Endothelial cell of umbilical vein (primary cell): ENCODE data around the gene ARID1B. TPM values are rescaled to one million over a fixed set of nuclear protein-coding genes. Genes with fewer than 3 reads are reported as not detected.

Experiments used
- BruUV-seq: library from RNA; stranded (reverse); fragments of 400-500 nt; replicated peaks from 2 replicates; lab custom pipeline; 2021; lab: Mats Ljungman, UMichigan
- CTCF ChIA-PET: fragments of 300-600, 350-600 bp; sonication (Branson Sonifier 250); formaldehyde crosslinking; loops from one replicate; lab custom pipeline; 2021; ENCODE audit warnings: antibody characterized with exemption, inconsistent platforms; lab: Charles Lee
- POLR2A ChIA-PET: fragments of 300-600, 350-600 bp; sonication (Branson Sonifier 250); formaldehyde crosslinking; loops from one replicate; lab custom pipeline; 2021; ENCODE audit warnings: antibody characterized with exemption, inconsistent platforms; lab: Charles Lee
- DNase-seq: peaks from one replicate; pipeline ENCODE4 v3.0.0-alpha.2; 2011; ENCODE audit warnings: low read depth, low spot score
- FAIRE-seq: peaks from 2 replicates; lab custom pipeline; 2011; peaks lifted over from hg19 to GRCh38; lab: Jason Lieb, UNC
- H2AFZ ChIP-seq: 2 replicates; pipeline ENCODE4 v1.6.0; 2012; ENCODE audit warnings: low read depth, low read length, control low read depth, inconsistent platforms
- H3K27ac ChIP-seq: 2 replicates; pipeline ENCODE4 v1.5.1; 2011; ENCODE audit warnings: low read depth, mild to moderate bottlenecking, control low read depth, low read length, moderate library complexity; ENCODE audit not compliant: insufficient read depth
- H3K27me3 ChIP-seq, 2 experiments: 2 replicates each; pipeline versions ENCODE4 v1.6.0 to v1.6.1; 2011; ENCODE audit warnings: low read length in 2 of 2, mixed read lengths in 1 of 2; ENCODE audit not compliant: control insufficient read depth in 2 of 2, insufficient read depth in 2 of 2
- H3K36me3 ChIP-seq, 2 experiments: 2 replicates in 1 of 2; 3 replicates in 1 of 2; pipeline ENCODE4 v1.5.1; 2011; ENCODE audit warnings: low read length in 2 of 2, mild to moderate bottlenecking in 1 of 2, moderate library complexity in 1 of 2; ENCODE audit not compliant: control insufficient read depth in 2 of 2, insufficient read depth in 2 of 2; ENCODE audit errors: extremely low read depth in 1 of 2
- H3K4me1 ChIP-seq: 3 replicates; pipeline ENCODE4 v1.5.1; 2011; ENCODE audit warnings: mild to moderate bottlenecking, low read length; ENCODE audit not compliant: control insufficient read depth, insufficient read depth; ENCODE audit errors: extremely low read depth
- H3K4me2 ChIP-seq: 2 replicates; pipeline ENCODE4 v1.6.1; 2011; ENCODE audit warnings: low read length, control low read depth, mixed read lengths; ENCODE audit not compliant: insufficient read depth
- H3K4me3 ChIP-seq, 3 experiments: fragments of 200-600 bp in 1 of 3; sonication (generic), shearing (Covaris generic) in 1 of 3; replicated peaks in 1 of 3; 2 replicates each; pipeline ENCODE4 v1.5.1; 2011 to 2016; ENCODE audit warnings: control low read depth in 3 of 3, low read length in 3 of 3, mild to moderate bottlenecking in 2 of 3, inconsistent platforms in 1 of 3, low read depth in 1 of 3, moderate library complexity in 1 of 3; ENCODE audit not compliant: insufficient read depth in 1 of 3
- H3K79me2 ChIP-seq: 2 replicates; pipeline ENCODE4 v1.6.0; 2012; ENCODE audit warnings: low read length, inconsistent platforms; ENCODE audit not compliant: control insufficient read depth, insufficient read depth
- H3K9ac ChIP-seq: replicated peaks from 2 replicates; pipeline ENCODE3; 2011; ENCODE audit warnings: low read length, control low read depth; ENCODE audit not compliant: insufficient read depth; ENCODE audit errors: extremely low read depth
- H3K9me1 ChIP-seq: replicated peaks from 3 replicates; pipeline ENCODE4 v1.6.0; 2011; ENCODE audit warnings: mild to moderate bottlenecking, low read length; ENCODE audit not compliant: control insufficient read depth, insufficient read depth; ENCODE audit errors: extremely low read depth
- H3K9me3 ChIP-seq: replicated peaks from 2 replicates; pipeline ENCODE4 v1.5.1; 2012; ENCODE audit warnings: low read length, inconsistent platforms; ENCODE audit not compliant: control insufficient read depth, insufficient read depth
- H4K20me1 ChIP-seq: replicated peaks from 2 replicates; pipeline ENCODE3; 2011; ENCODE audit warnings: mild to moderate bottlenecking, low read length; ENCODE audit not compliant: control insufficient read depth, insufficient read depth; ENCODE audit errors: extremely low read depth
- CTCF ChIP-seq, 2 donors: IDR thresholded peaks; 1 replicate in 1 of 2; 2 replicates in 1 of 2; pipeline ENCODE4 v1.5.1; 2011; ENCODE audit warnings: low read length in 2 of 2, mild to moderate bottlenecking in 2 of 2, moderate library complexity in 2 of 2, control low read depth in 1 of 2, inconsistent platforms in 1 of 2, low read depth in 1 of 2; ENCODE audit not compliant: insufficient read depth in 1 of 2; ENCODE audit errors: extremely low read depth in 1 of 2
- EZH2 ChIP-seq: IDR thresholded peaks from 2 replicates; pipeline ENCODE4 v1.6.1; 2012; ENCODE audit warnings: borderline replicate concordance, low read depth, mild to moderate bottlenecking, moderate library complexity, low read length, inconsistent platforms; ENCODE audit not compliant: severe bottlenecking
- FOS ChIP-seq: IDR thresholded peaks from 2 replicates; pipeline ENCODE4 v1.6.1; 2011; ENCODE audit warnings: mild to moderate bottlenecking, low read length, moderate library complexity, borderline replicate concordance; ENCODE audit not compliant: insufficient read depth
- GATA2 ChIP-seq: IDR thresholded peaks from 2 replicates; pipeline ENCODE4 v1.7.0; 2011; ENCODE audit warnings: low read depth, mild to moderate bottlenecking, moderate library complexity, mixed read lengths, low read length; ENCODE audit not compliant: insufficient read length, insufficient read depth
- JUN ChIP-seq: IDR thresholded peaks from 2 replicates; pipeline ENCODE4 v1.6.1; 2011; ENCODE audit warnings: borderline replicate concordance, low read depth; ENCODE audit not compliant: insufficient read length, insufficient read depth
- MAX ChIP-seq: IDR thresholded peaks from 2 replicates; pipeline ENCODE4 v1.6.1; 2011; ENCODE audit not compliant: insufficient read depth, insufficient read length
- MYC ChIP-seq: IDR thresholded peaks from one replicate; pipeline ENCODE4 v1.6.1; 2011; ENCODE audit warnings: mild to moderate bottlenecking, low read depth, low read length
- POLR2A ChIP-seq: IDR thresholded peaks from 2 replicates; pipeline ENCODE4 v1.6.1; 2012; ENCODE audit warnings: low read depth, mild to moderate bottlenecking, control low read depth, low read length
- POLR2AphosphoS5 ChIP-seq: IDR thresholded peaks from 2 replicates; pipeline ENCODE4 v1.6.1; 2012; ENCODE audit warnings: low read depth, mild to moderate bottlenecking, control low read depth, low read length, moderate library complexity; ENCODE audit not compliant: insufficient read depth
- dilution Hi-C: fragments of 300-500 bp; cut with MboI; formaldehyde crosslinking; loops from one replicate; pipeline ENCODE4 v1.15.0; 2019; ENCODE audit warnings: low sequenced_read_pairs; ENCODE audit not compliant: extremely low pct_ligation_motif_present
- intact Hi-C: fragments of 100-400 bp; cut with micrococcal nuclease; formaldehyde crosslinking; loops from one replicate; pipeline ENCODE4 v1.10.0; 2022
- polyA plus RNA-seq, 4 experiments: library from polyadenylated mRNA; depleted of rRNA in 3 of 4; stranded (reverse) in 3 of 4; unstranded in 1 of 4; fragments of >200 nt; gene quantifications; 2 replicates each; pipeline versions ENCODE4 v1.2.1 to v1.2.3, GENCODE V29; 2011 to 2012; ENCODE audit warnings: missing spikeins in 1 of 4
- total RNA-seq: library from RNA; stranded (reverse); gene quantifications from 2 replicates; pipeline ENCODE4 v1.2.3, GENCODE V29; 2021

Gene ARID1B
- total and polyA plus RNA-seq, 2 donors (not counting 3 experiments of a cell fraction or from before 2014, with no cell fraction given) = 21.8 to 89.5 TPM

GRCh38 chr6:157152556-157152955 lies 375.4 kb downstream of the ARID1B start:
- ChIA-PET CTCF (interaction anchor here (1.0 to 2.9 kb wide), 6 partner anchors 8 to 118 kb away, joined by 3 to 12 read pairs (median 4); no protein-coding TSS in a partner anchor), POLR2A (no interaction called here)
- Histone ChIP-seq H3K4me2 (no peak overlapping the region), H3K9me1 (no peaks in the 10 kb centered on the region), H3K9ac (no peak overlapping the region), H2AFZ (no peak overlapping the region), H3K27me3 (no peaks in the 10 kb centered on the region), H4K20me1 (no peaks in the 10 kb centered on the region), H3K79me2 (no peaks in the 10 kb centered on the region), H3K4me3 (no peak overlapping the region), H3K36me3 (peaks cover 3% of the 10 kb centered on the region in 2 experiments), H3K4me1 (peaks cover 45% of the 10 kb centered on the region), H3K27ac (no peak overlapping the region), H3K9me3 (no peaks in the 10 kb centered on the region)
- FAIRE-seq (no peak), DNase-seq (no peak)
- BruUV-seq = no TSS peak
- TF ChIP-seq CTCF (IDR thresholded peaks at IDR 0.05; ENCODE audit: extremely low read depth in 1 of 2, insufficient read depth in 1 of 2, low read depth in 1 of 2, low read length in 2 of 2) (no peak), MYC (no peak), JUN (no peak), MAX (no peak), FOS (no peak), POLR2A (no peak), EZH2 (no peak), POLR2AphosphoS5 (no peak), GATA2 (no peak)
- intact Hi-C loops (no loop called here), dilution Hi-C loops (no loop called here)
